WTC11 (cell line): ENCODE results near the gene SKI. TPM values are rescaled to one million over a fixed set of nuclear protein-coding genes. Genes with fewer than 3 reads are reported as not detected.

Experiments used
- ATAC-seq: fragments of 200-7000 bp; cut with Tn5 transposase; 2 replicates; pipeline ENCODE4 v1.10.0; 2021; ENCODE audit warnings: mild to moderate bottlenecking, moderate library complexity
- CTCF ChIA-PET: fragments of 300-600 bp; sonication (Branson Sonifier 250); formaldehyde crosslinking; loops from one replicate; lab custom pipeline; 2021; ENCODE audit warnings: antibody characterized with exemption; lab: Charles Lee
- POLR2A ChIA-PET: fragments of 350-600 bp; sonication (Branson Sonifier 250); formaldehyde crosslinking; loops from one replicate; lab custom pipeline; 2021; ENCODE audit warnings: antibody characterized with exemption; lab: Charles Lee
- DNase-seq: peaks from one replicate; pipeline ENCODE4 v3.0.0; 2021; ENCODE audit warnings: low spot score
- H3K27ac Mint-ChIP-seq: 2 replicates; pipeline ENCODE4 v1.8.0; 2021; ENCODE audit warnings: mixed read lengths
- H3K27me3 Mint-ChIP-seq: 2 replicates; pipeline ENCODE4 v1.8.0; 2021; ENCODE audit warnings: low read depth, mild to moderate bottlenecking, moderate library complexity, mixed read lengths
- H3K36me3 Mint-ChIP-seq: 2 replicates; pipeline ENCODE4 v1.8.0; 2021; ENCODE audit warnings: mixed read lengths
- H3K4me1 Mint-ChIP-seq: 2 replicates; pipeline ENCODE4 v1.8.0; 2022; ENCODE audit warnings: mixed read lengths
- H3K4me3 Mint-ChIP-seq: 2 replicates; pipeline ENCODE4 v1.8.0; 2021; ENCODE audit warnings: mild to moderate bottlenecking, moderate library complexity, mixed read lengths
- H3K9me3 Mint-ChIP-seq: 2 replicates; pipeline ENCODE4 v1.8.0; 2021; ENCODE audit warnings: mixed read lengths
- ATF1 ChIP-seq: sonication (generic); formaldehyde crosslinking; IDR thresholded peaks from 2 replicates; pipeline ENCODE4 v1.8.1; 2023; ENCODE audit warnings: mild to moderate bottlenecking, moderate library complexity, missing genetic modification reagents
- CREB1 ChIP-seq: sonication (generic); formaldehyde crosslinking; IDR thresholded peaks from 2 replicates; pipeline ENCODE4 v1.8.0; 2023; ENCODE audit warnings: mild to moderate bottlenecking, missing genetic modification reagents
- ELF4 ChIP-seq: sonication (generic); formaldehyde crosslinking; IDR thresholded peaks from 2 replicates; pipeline ENCODE4 v1.8.1; 2022; ENCODE audit warnings: low read depth, mild to moderate bottlenecking, moderate library complexity, missing genetic modification reagents
- HMGA2 ChIP-seq: fragments of 250-450 bp; sonication (Bioruptor Pico); IDR thresholded peaks from 2 replicates; pipeline ENCODE4 v1.4.0; 2021; ENCODE audit warnings: mild to moderate bottlenecking, moderate library complexity
- JAZF1 ChIP-seq: fragments of 250-450 bp; sonication (Bioruptor Pico); IDR thresholded peaks from 2 replicates; pipeline ENCODE4 v1.9.0; 2021; ENCODE audit warnings: moderate library complexity, mild to moderate bottlenecking, inconsistent platforms
- KAT7 ChIP-seq: sonication (generic); formaldehyde crosslinking; IDR thresholded peaks from 2 replicates; pipeline ENCODE4 v1.8.1; 2023; ENCODE audit warnings: missing genetic modification reagents, mild to moderate bottlenecking, borderline replicate concordance
- NFATC4 ChIP-seq: fragments of 250-450 bp; sonication (Bioruptor Pico); IDR thresholded peaks from 2 replicates; pipeline ENCODE4 v1.9.0; 2021; ENCODE audit warnings: mild to moderate bottlenecking
- NR3C1 ChIP-seq: sonication (generic); formaldehyde crosslinking; conservative IDR thresholded peaks from 2 replicates; pipeline ENCODE4 v1.8.1; 2023; ENCODE audit warnings: low read depth, mild to moderate bottlenecking, missing genetic modification reagents
- SP1 ChIP-seq: sonication (generic); formaldehyde crosslinking; conservative IDR thresholded peaks from 2 replicates; pipeline ENCODE4 v1.8.1; 2022; ENCODE audit warnings: missing genetic modification reagents
- TEAD1 ChIP-seq: sonication (generic); formaldehyde crosslinking; IDR thresholded peaks from 2 replicates; pipeline ENCODE4 v1.8.0; 2022; ENCODE audit warnings: mild to moderate bottlenecking, missing genetic modification reagents
- ZBTB21 ChIP-seq: sonication (generic); formaldehyde crosslinking; IDR thresholded peaks from 2 replicates; pipeline ENCODE4 v1.8.1; 2023; ENCODE audit warnings: mild to moderate bottlenecking, missing genetic modification reagents, borderline replicate concordance
- ZNF121 ChIP-seq: sonication (generic); formaldehyde crosslinking; IDR thresholded peaks from 2 replicates; pipeline ENCODE4 v1.8.0; 2023; ENCODE audit warnings: missing genetic modification reagents
- ZNF263 ChIP-seq: sonication (generic); formaldehyde crosslinking; IDR thresholded peaks from 2 replicates; pipeline ENCODE4 v1.8.1; 2022; ENCODE audit warnings: low read depth, mild to moderate bottlenecking, moderate library complexity, missing genetic modification reagents
- ZNF671 ChIP-seq: fragments of 250-450 bp; sonication (Bioruptor Pico); IDR thresholded peaks from 2 replicates; pipeline ENCODE4 v1.8.0; 2021; ENCODE audit warnings: mild to moderate bottlenecking
- total RNA-seq: library from RNA; stranded (reverse); gene quantifications from 3 replicates; pipeline ENCODE4 v1.2.3, GENCODE V29; 2021
- TF ChIP-seq, protein P1 (sequence below): sonication (generic); formaldehyde crosslinking; IDR thresholded peaks from 2 replicates; pipeline ENCODE4 v1.8.1; 2023; ENCODE audit warnings: mild to moderate bottlenecking, missing genetic modification reagents
- TF ChIP-seq, protein P2 (sequence below): sonication (generic); formaldehyde crosslinking; IDR thresholded peaks from 2 replicates; pipeline ENCODE4 v1.8.1; 2022; ENCODE audit warnings: missing genetic modification reagents, borderline replicate concordance
- TF ChIP-seq, protein P3 (sequence below): fragments of 250-450 bp; sonication (Bioruptor Pico); IDR thresholded peaks from 2 replicates; pipeline ENCODE4 v1.9.0; 2021; ENCODE audit warnings: mild to moderate bottlenecking
- TF ChIP-seq, protein P4 (sequence below): sonication (generic); formaldehyde crosslinking; IDR thresholded peaks from 2 replicates; pipeline ENCODE4 v1.8.1; 2022; ENCODE audit warnings: mild to moderate bottlenecking, missing genetic modification reagents, moderate library complexity, borderline replicate concordance
- TF ChIP-seq, protein P5 (sequence below): sonication (generic); formaldehyde crosslinking; IDR thresholded peaks from 2 replicates; pipeline ENCODE4 v1.8.1; 2022; ENCODE audit warnings: mild to moderate bottlenecking, moderate library complexity, missing genetic modification reagents
- TF ChIP-seq, protein P6 (sequence below): sonication (generic); formaldehyde crosslinking; IDR thresholded peaks from 2 replicates; pipeline ENCODE4 v1.8.1; 2022; ENCODE audit warnings: low read depth, missing genetic modification reagents, borderline replicate concordance

SKI gene
- total RNA-seq, 1 experiment from 2014 or later, result 88.6 TPM

DNA sequence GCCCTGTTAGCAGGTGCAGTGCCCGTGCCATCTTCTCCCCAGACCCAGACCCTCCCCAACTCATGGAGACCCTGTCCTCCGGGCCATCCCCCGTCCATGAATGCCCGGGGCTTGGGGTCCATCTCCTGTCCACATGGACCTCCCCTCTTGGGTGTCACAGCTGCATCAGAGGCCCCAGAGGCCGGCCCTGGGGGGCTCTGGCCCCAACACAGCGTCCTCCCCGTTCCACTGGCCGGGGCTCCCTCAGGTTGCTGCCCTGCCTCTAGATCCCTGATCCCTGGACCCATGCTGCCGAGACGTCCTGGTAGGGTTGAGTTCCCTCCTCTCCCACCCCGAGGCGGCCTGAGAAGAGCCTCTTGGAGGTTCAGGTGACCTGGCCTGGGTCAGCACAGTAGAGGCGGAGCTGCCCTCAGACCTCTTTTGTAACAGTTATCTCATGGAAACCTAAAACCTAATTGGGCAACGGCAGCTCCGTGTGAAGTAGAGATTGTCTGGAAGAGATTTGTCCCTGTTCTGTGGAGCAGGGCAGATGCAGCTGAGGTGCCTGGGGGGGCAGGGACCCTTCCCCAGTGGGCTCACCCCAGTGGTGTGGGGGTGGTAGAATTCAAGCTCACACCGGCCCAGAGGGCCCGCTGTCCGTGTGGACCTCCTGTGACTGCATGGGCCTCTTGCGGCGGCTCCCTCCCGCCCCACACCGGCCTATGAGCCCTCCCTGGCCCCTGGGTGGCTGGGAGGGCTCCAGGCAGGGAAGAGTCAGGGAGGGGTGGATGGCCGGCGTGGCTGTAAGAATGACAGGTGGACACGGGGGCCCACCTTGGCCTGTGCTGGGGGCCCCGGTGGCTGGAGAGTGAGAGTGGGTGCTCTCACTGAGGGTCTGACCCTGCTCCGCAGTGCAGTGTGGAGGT, 56.1 kb downstream of the SKI start:
- no peak for ATAC-seq
- ChIA-PET CTCF (interaction anchor here (1.5 kb wide), 1 partner anchor 31 kb away, joined by 3 read pairs; no protein-coding TSS in a partner anchor), POLR2A (no interaction called here)
- no peaks in the 10 kb centered on the region for H3K9me3 Mint-ChIP-seq
- no peak overlapping the region for H3K4me3 Mint-ChIP-seq
- peaks cover 2% of the 10 kb centered on the region; the same call in 1 of the 2 replicates for H3K36me3 Mint-ChIP-seq
- peaks cover 23% of the 10 kb centered on the region for H3K4me1 Mint-ChIP-seq
- H3K27ac Mint-ChIP-seq, result peak overlapping the region; percentile 73
- DNase-seq, result no peak
- H3K27me3 Mint-ChIP-seq, result no peaks in the 10 kb centered on the region
- TF ChIP-seq SP1 (no peak), TEAD1 (CRISPR knock-in tag) (no peak), ZNF121 (CRISPR knock-in tag) (no peak), ZBTB21 (CRISPR knock-in tag) (no peak), HMGA2 (CRISPR knock-in tag) (no peak), NR3C1 (no peak), ELF4 (CRISPR knock-in tag) (no peak), NFATC4 (no peak), ZNF671 (CRISPR knock-in tag) (no peak), KAT7 (CRISPR knock-in tag) (no peak), CREB1 (CRISPR knock-in tag) (no peak)
- TF ChIP-seq, protein P1, sequence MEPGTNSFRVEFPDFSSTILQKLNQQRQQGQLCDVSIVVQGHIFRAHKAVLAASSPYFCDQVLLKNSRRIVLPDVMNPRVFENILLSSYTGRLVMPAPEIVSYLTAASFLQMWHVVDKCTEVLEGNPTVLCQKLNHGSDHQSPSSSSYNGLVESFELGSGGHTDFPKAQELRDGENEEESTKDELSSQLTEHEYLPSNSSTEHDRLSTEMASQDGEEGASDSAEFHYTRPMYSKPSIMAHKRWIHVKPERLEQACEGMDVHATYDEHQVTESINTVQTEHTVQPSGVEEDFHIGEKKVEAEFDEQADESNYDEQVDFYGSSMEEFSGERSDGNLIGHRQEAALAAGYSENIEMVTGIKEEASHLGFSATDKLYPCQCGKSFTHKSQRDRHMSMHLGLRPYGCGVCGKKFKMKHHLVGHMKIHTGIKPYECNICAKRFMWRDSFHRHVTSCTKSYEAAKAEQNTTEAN (CRISPR knock-in tag), result no peak
- TF ChIP-seq, protein P2, sequence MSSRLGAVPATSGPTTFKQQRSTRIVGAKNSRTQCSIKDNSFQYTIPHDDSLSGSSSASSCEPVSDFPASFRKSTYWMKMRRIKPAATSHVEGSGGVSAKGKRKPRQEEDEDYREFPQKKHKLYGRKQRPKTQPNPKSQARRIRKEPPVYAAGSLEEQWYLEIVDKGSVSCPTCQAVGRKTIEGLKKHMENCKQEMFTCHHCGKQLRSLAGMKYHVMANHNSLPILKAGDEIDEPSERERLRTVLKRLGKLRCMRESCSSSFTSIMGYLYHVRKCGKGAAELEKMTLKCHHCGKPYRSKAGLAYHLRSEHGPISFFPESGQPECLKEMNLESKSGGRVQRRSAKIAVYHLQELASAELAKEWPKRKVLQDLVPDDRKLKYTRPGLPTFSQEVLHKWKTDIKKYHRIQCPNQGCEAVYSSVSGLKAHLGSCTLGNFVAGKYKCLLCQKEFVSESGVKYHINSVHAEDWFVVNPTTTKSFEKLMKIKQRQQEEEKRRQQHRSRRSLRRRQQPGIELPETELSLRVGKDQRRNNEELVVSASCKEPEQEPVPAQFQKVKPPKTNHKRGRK, result no peak
- TF ChIP-seq, protein P3, sequence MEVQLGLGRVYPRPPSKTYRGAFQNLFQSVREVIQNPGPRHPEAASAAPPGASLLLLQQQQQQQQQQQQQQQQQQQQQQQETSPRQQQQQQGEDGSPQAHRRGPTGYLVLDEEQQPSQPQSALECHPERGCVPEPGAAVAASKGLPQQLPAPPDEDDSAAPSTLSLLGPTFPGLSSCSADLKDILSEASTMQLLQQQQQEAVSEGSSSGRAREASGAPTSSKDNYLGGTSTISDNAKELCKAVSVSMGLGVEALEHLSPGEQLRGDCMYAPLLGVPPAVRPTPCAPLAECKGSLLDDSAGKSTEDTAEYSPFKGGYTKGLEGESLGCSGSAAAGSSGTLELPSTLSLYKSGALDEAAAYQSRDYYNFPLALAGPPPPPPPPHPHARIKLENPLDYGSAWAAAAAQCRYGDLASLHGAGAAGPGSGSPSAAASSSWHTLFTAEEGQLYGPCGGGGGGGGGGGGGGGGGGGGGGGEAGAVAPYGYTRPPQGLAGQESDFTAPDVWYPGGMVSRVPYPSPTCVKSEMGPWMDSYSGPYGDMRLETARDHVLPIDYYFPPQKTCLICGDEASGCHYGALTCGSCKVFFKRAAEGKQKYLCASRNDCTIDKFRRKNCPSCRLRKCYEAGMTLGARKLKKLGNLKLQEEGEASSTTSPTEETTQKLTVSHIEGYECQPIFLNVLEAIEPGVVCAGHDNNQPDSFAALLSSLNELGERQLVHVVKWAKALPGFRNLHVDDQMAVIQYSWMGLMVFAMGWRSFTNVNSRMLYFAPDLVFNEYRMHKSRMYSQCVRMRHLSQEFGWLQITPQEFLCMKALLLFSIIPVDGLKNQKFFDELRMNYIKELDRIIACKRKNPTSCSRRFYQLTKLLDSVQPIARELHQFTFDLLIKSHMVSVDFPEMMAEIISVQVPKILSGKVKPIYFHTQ (CRISPR knock-in tag), result no peak
- TF ChIP-seq, protein P4, sequence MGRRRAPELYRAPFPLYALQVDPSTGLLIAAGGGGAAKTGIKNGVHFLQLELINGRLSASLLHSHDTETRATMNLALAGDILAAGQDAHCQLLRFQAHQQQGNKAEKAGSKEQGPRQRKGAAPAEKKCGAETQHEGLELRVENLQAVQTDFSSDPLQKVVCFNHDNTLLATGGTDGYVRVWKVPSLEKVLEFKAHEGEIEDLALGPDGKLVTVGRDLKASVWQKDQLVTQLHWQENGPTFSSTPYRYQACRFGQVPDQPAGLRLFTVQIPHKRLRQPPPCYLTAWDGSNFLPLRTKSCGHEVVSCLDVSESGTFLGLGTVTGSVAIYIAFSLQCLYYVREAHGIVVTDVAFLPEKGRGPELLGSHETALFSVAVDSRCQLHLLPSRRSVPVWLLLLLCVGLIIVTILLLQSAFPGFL (CRISPR knock-in tag), result no peak
- TF ChIP-seq, protein P5, sequence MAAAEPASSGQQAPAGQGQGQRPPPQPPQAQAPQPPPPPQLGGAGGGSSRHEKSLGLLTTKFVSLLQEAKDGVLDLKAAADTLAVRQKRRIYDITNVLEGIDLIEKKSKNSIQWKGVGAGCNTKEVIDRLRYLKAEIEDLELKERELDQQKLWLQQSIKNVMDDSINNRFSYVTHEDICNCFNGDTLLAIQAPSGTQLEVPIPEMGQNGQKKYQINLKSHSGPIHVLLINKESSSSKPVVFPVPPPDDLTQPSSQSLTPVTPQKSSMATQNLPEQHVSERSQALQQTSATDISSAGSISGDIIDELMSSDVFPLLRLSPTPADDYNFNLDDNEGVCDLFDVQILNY, result no peak

DNA sequence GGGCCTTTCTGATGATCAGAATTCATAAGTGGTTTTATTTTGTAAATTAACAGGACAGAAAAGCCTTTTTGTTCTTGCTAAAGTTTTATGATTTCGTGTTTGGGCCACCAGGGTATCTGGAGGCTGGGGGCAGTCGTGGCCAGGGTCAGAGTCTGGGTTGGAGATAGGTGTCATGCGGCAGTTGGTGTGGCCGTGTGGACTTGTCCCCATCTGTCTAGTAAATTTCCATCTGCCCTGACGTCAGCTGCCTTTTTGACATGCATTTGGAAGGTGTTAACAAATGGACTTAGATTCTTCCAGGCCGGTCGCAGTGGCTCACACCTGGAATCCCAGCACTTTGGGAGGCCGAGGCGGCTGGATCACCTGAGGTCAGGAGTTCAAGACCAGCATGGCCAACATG, 56.8 kb downstream of the SKI start:
- H3K36me3 Mint-ChIP-seq, result peaks cover 2% of the 10 kb centered on the region; the same call in 1 of the 2 replicates
- H3K27me3 Mint-ChIP-seq, result no peaks in the 10 kb centered on the region
- TF ChIP-seq ZNF263 (CRISPR knock-in tag) (no peak), ATF1 (CRISPR knock-in tag) (no peak), JAZF1 (CRISPR knock-in tag) (no peak)
- TF ChIP-seq, protein P2, result no peak
- TF ChIP-seq, protein P6, sequence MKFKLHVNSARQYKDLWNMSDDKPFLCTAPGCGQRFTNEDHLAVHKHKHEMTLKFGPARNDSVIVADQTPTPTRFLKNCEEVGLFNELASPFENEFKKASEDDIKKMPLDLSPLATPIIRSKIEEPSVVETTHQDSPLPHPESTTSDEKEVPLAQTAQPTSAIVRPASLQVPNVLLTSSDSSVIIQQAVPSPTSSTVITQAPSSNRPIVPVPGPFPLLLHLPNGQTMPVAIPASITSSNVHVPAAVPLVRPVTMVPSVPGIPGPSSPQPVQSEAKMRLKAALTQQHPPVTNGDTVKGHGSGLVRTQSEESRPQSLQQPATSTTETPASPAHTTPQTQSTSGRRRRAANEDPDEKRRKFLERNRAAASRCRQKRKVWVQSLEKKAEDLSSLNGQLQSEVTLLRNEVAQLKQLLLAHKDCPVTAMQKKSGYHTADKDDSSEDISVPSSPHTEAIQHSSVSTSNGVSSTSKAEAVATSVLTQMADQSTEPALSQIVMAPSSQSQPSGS (CRISPR knock-in tag), result no peak
- TF ChIP-seq, all 79 proteins: peak for 0
- POLR2A ChIA-PET, result no interaction called here
- CTCF ChIA-PET, result no interaction called here
- Mint-ChIP-seq H3K4me1 (peaks cover 21% of the 10 kb centered on the region), H3K27ac (peak overlapping the region; percentile 49), H3K4me3 (no peak overlapping the region), H3K9me3 (no peaks in the 10 kb centered on the region)
- ATAC-seq (no peak), DNase-seq (no peak)
